T-helper 2 cell (primary cell): Measurements from ENCODE around the gene AFAP1.

Source experiments
- DNase-seq, 5 experiments: peaks; one replicate each; pipeline versions ENCODE4 v3.0.0 to v3.0.0-alpha.2; 2012 to 2022

Gene AFAP1

DNA sequence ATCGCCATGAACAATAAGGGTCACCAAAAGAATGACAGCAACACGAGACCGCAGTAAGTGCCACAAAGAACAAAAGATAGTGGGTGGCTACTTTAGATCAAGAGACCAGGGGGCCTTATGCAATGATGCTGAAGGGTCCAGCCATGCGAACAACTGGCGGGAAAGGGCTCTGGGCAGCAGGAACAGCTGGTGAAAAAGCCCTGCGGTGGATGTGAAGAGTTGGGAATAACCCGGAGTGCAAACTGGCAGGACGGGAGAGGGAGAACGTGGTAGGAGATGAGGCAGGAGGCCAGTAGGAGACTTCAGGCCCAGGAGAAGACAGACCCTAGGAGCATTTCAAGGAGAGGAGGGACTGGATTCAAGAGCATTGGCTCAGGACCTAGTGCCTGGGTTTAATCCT is 120.2 kb downstream of the AFAP1 start:
- DNase-seq = no peak

DNA sequence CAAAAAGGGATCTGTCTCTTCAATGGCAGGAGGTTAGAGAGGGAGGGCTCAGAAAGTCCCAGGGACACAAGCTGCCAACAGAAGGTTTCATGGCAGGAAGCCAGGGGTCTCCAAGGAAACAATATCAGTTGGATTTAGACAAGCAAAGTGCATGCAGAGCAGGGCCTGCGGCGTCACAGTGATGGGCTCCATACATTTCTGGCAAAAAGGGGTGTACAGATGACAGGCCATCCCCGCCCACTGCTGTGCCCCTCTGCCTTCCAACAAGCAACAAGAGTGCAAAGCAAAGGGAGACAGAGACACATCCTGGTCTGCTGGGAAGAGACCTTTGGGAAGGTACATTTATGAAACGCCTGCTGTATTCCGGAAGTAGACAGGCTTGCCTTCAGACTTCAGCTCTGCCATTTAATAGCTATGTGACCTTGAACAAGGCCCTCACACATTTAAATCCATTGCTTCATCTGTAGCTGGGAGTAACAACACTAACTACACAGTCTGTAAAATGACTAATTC is 121.2 kb downstream of the AFAP1 start:
- no peak for DNase-seq

DNA sequence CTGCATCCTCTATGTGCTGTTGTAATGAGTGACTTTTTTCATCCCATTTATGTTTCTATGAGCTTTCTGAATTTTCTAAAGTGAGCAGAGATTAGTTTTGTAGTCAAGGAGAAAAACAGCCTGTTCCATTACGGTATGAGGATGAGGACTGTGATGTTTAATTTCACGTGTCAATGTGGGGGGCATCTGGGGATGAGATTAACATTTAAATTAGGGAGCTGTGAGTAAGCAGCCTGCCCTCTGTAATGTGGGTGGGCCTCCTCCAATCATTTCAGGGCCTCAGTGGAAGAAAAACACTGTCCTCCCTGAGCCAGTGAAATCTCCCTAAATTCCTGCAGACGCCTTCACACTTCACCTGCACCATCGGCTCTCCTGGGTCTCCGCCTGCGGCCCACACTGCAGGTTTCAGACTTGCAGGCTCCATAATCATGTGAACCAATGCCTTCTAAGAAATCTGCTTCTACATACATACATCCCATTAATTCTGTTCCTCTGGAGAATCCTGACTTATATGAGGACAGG is 121.7 kb downstream of the AFAP1 start:
- no peak for DNase-seq

DNA sequence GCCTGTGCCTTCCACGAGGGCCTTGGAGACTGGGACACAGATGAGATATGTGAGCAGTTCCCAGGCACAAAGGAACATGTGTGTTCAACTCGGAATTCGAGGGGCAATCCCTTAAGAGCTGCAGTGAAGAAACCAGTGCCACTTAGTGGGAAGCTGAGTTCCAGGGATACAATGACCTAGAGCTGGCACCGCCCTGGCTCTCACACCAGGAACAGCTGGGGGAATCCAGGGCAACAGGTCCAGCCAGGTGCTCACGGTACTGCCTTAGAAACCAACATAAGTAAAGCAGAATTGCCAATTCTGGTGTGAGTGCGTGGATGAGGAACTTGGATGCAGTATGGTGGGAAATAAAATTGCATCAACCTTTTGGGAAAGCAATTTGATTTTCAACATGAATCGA is 122.9 kb downstream of the AFAP1 start:
- no peak for DNase-seq

DNA sequence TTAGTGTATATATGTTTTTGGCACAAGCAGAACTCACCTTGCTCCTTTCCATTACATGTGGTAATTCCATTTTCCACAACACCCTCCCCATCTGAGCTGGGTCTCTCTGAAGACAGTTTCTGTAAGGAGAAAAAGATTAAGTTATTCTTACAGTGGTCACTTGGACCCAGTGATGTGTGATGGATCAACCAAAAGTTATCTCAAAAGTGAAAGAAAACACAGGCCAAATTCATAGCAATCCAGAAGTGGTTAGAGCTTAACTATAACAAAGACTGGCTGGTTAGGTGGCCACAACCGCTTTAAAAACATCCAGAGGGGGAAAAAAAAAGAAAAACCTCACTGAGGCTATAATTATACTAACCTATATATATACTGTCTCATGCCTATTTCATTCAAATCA is 123.7 kb downstream of the AFAP1 start:
- DNase-seq = no peak

DNA sequence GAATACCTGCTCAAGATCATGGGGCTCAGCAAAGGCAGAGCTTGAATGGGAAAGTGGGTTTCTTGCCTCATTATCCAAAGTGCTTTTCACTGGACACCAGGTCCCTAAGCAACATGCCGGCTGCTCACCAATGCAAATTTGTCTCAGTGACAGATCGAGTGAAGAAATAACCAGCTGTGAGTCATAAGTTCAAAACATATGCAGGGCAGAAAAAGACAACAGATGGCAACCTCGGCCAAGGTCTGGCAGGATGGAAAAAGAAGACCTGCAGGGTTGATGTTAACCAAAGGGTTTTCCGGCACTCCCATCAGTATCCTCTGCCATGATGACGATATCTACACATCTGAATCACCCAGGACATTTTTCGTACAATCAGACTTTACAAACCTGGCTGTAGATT is 124.1 kb downstream of the AFAP1 start:
- DNase-seq = no peak

DNA sequence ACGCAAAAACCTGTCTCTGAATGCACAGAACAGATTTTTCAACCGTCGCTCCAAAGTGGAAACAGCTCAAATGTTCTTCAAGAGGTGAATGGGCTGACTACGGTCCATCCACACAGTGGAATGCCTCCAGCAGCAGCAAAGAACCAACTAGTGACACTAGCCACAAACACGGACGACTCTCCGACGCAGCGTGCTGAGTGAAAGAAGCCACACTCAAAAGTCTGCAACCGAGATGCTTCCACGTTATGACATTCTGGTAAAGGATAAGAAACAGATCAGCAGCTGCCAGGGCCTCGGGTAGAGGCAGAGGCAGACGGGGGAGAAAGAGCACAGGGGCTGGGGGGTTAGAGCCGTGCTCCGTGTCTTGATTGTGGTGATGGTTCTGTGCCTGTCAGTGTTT is 125.2 kb downstream of the AFAP1 start:
- DNase-seq = no peak

DNA sequence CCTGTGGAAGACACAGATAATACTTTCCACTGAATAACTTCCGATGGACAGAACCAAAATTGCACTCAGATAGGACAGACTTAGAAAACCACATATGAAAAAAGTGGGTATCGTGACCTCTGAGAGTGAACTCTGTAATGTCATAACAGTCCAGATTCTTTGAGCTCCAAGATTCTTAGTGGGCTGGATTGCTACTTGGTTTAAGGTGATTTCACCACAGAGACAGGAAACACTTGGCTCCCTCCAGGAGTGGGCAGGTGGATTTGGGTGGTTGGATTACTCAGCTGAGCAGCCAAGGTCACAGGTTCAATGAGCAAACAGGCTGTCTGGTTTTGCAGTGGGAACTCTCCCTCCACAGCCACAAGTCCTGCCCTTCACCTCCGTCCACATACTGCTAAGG is 126.0 kb downstream of the AFAP1 start:
- peak in 1 of 5 experiments; percentile 6 for DNase-seq

DNA sequence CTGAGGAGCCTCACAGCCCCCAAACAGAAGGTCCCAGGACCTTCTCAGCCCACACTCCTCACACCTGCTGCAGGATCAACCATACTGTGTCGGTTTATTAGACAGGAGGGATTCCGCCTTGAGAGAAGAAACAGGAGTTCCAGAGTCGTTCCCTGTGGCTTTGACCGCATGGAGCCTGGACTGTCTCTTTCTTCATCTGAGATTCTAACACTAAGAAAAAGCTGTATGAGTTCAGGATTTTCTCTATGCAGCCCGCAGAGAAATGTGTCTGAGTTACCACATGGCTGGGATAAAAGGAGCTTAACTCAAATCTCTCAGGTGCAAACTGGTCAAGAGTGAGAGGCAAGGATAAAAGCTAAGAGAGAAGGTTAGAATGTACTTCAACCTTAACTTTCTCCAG is 126.7 kb downstream of the AFAP1 start:
- DNase-seq = no peak

DNA sequence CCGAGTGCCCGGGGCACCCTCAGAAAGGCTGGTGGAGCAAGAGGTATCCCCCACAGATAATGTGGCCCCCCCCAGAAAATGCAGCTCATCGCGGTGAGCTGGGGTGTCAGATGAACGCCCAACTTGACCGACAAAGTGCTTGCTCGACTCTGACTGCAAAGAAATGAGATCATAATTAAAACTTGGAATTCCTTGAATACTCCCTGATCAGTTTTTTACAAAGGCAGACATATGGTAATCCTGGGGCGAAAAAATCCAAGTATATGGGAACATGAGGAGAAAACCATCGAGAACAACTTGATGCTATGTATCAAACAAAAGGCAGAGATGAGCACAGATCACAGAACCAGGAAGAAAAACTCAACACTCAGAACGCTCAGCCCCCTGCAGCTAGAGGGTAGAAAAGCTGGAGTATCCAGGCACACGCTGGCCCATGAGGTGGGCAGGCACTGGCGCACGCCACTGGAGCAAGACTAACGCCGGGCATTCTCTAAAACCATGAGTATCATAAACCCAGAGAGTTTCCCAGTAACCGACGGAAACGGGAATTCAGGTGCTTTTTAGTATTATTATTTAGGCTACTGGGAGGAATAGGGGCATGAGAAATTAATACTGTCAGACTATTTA is 127.3 kb downstream of the AFAP1 start:
- DNase-seq = no peak

DNA sequence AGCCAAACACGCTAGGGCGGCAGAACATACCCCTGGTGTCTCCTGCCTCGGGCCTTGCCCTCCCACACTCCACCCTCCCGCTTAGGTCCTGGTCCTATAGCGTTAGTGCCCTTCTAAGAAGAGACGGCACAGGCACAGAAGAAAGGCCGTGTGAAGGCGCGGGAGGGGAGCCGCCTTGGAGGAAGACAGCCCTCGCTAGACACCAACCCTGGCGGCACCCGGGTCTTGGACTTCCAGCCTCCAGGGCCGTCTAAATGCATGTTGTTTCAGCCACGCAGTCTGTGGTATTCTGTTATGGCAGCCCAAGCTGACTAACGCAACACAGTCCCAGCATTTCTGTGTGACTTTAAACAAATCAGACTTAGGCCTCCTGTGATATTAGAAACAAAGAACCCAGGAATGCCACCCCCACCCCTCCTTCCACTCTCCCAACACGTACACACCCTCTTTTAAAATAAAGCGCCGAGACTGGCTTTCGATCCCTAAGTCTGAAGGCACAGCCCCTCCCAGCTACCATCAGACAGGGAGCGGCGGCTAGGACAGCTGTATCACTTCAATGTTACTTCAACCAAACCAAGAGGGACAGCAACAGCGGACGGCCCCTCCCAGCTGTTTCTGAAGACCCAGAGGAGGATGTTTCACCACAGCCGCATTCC is 128.0 kb downstream of the AFAP1 start:
- no peak for DNase-seq

DNA sequence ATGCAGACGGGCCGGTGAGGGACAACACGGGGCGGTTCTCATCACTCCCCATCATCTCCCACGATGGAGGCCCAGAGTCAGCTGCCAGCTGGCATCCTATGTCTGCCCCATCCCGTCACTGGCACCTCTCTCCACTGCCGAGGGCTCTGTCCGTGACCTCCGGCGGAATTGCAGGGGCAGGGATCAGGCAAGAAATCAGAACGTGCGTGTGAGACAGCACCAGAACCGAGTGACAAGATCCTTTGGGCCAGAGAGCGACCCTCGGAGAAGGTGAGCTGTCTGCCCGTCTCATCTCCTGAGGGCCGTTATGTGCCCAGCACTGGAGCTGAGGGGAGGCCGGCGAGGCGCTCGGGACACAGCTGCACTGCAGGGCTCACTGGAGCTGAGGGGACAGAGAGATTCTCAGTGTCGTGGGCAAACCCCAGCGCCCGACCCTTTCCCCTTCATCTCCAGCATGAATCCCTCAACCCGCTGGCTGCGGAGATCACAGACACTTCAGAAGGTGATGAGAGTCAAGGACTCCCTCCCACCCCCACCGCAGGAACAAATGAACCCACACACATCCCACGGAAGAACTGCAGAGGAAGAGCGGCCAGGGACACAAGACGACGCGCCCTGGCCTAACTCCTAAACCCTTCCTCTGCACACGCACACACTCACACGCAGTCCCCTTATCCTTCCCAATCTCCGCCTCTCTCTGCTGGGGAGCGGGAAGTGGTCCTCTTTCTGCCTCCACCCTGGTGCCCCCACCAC is 128.7 kb downstream of the AFAP1 start:
- DNase-seq = no peak

DNA sequence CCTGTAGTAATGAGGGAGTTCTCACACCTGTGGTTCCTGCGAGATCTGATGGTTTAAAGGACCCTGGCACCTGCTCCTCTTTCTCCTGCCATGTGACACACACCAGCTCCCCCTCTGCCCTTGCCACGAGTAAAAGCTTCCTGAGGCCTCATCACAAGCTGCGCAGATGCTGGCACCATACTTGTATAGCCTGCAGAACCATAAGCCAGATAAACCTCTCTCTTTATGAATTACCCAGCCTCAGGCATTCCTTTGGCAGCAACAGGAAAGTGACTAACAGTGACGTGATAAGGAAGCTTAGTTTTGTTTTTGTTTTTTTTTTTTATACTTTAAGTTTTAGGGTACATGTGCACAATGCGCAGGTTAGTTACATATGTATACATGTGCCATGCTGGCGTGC is 130.9 kb downstream of the AFAP1 start:
- no peak for DNase-seq

DNA sequence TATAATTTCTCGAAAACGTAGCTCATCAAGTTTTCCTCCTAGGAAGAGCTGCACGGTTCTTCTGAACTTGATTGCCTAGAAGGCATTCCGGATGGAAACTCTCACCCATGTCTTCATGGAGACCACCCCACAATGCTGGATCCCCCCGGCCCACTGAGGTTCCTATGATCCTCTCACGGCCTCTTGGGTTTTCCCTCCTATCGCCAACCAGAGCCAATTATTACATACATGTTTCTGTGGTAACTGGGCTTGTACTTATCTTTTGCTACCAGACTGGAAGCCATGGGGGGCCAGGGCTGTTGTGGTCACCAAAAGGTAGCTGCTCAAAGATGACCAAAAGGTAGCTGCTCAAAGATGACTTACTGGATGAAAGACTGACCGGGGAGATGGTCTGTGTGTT is 131.5 kb downstream of the AFAP1 start:
- no peak for DNase-seq

DNA sequence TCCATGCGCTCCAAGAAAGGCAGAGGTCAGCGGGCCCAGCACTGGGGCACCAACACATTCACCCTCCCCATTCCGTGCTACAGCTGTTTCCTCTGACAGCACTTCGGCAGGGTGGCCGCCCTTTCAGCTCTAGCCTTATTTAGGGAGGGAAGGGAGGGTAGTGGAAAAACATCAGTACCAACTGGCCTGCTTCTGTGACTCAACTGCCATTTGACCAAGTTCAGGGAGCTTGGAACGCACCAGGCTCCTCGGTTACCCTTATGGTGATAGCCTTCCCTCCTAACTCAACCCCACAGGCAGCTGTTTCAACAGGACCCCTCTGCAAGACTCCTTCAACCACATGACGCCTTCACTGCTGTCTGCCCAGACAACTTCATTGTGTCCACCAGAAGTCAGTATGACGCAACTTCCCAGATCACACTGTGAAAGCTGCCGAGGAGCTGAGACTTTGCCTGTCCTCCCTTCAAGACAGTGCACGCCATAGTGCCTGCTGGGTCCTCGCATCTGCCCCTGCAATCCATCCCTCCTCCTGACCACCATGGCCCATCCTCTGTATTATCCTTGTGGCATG is 132.2 kb downstream of the AFAP1 start:
- DNase-seq = no peak

DNA sequence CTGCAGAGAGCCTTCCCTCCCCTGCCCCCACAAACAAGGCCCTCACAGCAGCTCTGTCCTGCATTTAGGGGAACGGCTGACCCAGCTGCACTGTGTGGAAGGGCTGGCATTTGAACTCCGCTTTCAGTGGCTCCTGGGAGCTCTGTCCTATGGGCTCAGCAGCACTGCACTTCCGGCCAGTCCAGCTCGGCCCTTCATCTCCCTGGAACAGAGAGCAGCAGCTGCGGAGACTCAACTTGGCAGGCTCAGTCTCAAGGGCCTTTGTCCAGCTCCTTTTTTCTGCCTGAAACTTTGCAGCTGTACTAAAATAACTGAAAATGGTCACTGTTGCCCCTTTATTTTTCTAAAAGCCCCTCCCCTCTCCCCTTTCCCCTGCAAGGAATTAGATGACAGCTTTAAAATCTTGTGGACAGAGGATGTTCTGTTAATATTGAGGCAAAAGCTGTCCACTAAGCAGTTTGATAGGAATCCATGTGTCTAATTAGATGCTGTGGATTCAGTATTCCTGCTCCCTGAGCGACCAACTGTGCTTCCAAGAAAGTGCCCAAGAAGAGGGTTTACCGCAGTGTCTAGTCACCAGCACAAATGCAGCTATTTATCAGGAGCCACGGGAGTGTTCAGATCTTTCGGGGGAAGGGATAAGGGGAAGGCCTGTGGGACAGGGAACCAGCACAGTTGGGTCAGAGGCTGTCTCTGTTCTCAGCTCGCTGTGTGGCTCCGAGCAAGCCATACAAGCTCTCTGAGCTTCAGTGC is 133.1 kb downstream of the AFAP1 start:
- DNase-seq = no peak

DNA sequence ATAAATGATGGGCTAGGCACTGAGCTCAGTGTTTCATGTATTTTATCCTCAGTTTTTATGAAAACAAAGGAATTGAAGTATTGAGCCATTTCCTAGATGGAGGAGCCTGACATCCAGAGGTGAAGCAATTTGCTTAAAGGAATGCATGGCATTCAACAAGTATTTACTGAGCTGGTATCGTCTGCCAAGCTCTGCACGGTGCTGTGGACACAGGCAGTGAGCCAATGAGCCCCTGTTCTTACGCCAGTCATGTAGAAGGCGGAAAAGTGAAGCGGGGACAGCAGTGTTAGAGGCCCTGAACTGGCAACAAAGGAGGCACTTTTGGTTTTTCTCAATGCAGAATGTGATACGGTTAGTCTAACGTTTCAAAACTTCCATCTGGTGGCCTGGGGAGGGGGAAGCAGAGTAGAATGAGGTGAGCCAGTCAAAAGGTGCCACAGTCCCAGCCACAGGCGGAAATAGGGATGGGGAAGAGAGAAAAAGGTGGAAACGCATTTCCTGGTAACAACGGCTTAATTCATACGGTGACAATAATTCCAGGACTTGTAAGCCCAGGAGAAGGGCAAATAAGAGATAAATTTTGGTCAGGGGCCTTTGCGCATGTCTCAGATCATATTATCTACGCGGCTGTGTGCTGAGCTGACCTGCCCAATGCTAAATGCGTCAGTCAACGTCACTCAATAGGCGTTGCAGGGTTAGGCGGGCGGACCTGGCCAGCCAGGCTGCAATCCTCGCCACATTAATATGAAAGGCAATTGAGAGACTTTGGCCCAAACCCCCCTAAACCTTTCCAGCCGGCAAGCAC is 133.9 kb downstream of the AFAP1 start:
- DNase-seq = no peak

DNA sequence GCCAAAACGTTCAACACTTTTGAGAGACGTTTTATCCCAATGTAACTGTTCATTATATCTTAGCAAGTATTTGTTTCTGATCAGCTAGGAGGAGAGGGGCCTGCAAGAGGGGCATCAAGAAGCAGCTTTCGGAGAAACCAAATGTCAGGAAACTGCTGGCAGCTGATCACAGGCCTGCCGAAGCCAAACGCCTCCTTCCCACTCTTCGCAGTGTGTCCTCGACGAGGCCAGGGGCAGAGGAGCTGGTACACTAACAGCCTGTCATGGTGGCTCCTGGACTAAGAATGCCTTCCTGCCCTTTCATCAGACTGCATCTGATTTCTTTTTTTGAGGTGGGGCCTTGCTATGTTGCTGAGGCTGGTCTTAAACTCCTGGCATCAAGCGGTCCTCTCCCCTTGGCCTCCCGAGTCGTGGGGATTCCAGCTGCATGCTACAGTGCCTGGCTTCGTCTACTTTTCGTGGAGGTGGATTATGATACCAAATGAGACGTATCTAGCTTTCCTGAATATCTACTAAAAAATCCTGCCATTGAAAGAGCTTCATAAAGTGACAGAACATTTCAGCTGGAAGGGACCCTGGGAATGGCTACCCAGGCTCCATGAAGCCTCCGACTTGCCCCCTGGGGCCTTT is 134.8 kb downstream of the AFAP1 start:
- DNase-seq = no peak

DNA sequence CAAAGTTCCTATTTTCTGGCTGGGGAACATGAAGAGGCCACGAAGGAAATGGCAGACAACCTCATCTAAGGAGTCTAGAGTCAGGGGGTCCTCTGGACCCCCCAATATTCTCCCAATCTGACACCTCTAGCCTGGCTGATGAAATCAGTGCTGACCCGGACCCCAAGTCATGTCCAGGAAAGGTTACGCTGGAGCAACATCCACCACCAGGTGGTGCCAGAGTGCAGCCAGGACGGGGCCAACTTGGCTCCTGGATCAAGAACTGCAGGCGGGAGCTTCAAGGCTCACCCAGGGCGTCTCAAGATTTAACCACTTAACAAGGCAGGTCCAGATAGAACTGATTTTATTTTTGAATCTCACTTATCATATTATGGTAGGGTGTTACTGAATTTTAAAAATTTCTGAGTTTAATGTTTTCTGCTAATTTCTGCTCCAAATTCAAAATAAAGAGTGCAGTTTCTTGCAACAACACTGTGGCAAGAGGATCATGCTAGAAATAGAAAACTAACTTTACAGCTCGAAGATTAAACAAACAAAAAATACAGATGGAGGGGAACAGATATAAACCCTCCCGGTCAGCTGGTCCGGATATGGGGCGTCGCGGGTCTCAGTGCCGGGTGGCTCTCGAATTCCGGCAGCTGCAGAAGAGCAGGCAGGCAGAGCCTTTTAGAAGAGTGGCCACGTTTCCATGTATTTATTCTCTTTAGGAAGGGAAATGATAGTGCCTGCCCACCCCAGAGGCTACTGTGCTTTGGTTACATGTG is 135.5 kb downstream of the AFAP1 start:
- peak; percentile 43 to 76 (median 71) for DNase-seq

DNA sequence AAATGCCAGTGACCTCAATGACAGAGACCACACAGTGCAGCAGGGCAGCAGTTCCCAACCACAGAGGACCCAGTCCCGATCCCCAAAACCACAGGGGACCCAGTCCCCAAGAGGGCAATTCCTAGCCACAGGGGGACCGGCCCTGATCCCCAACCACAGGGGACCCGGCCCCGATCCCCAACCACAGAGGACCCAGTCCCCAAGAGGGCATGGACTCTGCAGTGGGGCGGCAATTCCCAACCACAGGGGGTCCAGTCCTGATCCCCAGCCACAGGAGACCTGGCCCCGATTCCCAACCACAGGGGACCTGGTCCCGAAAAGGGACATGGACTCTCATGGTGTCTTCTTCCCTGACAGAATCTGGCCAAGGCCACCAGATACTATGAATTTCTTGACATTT is 136.3 kb downstream of the AFAP1 start:
- DNase-seq = no peak
